Lung (tissue), 12 donors: ENCODE results near the gene PCSK6. TPM values are rescaled to one million over a fixed set of nuclear protein-coding genes. Genes with fewer than 3 reads are reported as not detected.

Source experiments
- ATAC-seq: fragments of 200-7000 bp; cut with Tn5 transposase; one replicate; pipeline ENCODE4 v1.9.1; 2020; ENCODE audit warnings: moderate number of reproducible peaks; ENCODE audit not compliant: insufficient read depth, low FRiP score
- DNase-seq, 3 donors: peaks; one replicate each; pipeline ENCODE4 v3.0.0-alpha.2; 2013 to 2017
- H3K27ac ChIP-seq, 2 donors: one replicate each; pipeline ENCODE4 v1.5.1; 2013; ENCODE audit warnings: mild to moderate bottlenecking in 2 of 2, moderate library complexity in 2 of 2, control low read depth in 1 of 2, inconsistent platforms in 1 of 2, low read depth in 1 of 2, low read length in 1 of 2
- H3K27me3 ChIP-seq, 3 donors: one replicate each; pipeline ENCODE4 v1.5.1; 2013; ENCODE audit warnings: low read length in 2 of 3; ENCODE audit not compliant: control insufficient read depth in 3 of 3, insufficient read depth in 3 of 3
- H3K36me3 ChIP-seq, 4 donors: one replicate each; pipeline ENCODE4 v1.5.1; 2013; ENCODE audit warnings: low read length in 4 of 4, mild to moderate bottlenecking in 1 of 4, moderate library complexity in 1 of 4; ENCODE audit not compliant: control insufficient read depth in 4 of 4, insufficient read depth in 4 of 4
- H3K4me1 ChIP-seq, 5 donors: one replicate each; pipeline ENCODE4 v1.5.1; 2013; ENCODE audit warnings: low read length in 5 of 5, mild to moderate bottlenecking in 2 of 5, moderate library complexity in 1 of 5; ENCODE audit not compliant: control insufficient read depth in 5 of 5, insufficient read depth in 5 of 5
- H3K4me3 ChIP-seq: one replicate; pipeline ENCODE4 v1.5.1; 2013; ENCODE audit warnings: mild to moderate bottlenecking, control low read depth, moderate library complexity
- H3K9ac ChIP-seq, 2 donors: one replicate each; pipeline ENCODE4 v1.5.1; 2013; ENCODE audit warnings: low read length in 2 of 2, control low read depth in 1 of 2; ENCODE audit not compliant: insufficient read depth in 1 of 2
- H3K9me3 ChIP-seq, 4 donors: one replicate each; pipeline ENCODE4 v1.5.1; 2013; ENCODE audit warnings: low read length in 3 of 4, mild to moderate bottlenecking in 1 of 4, moderate library complexity in 1 of 4; ENCODE audit not compliant: control insufficient read depth in 4 of 4, insufficient read depth in 3 of 4
- CTCF ChIP-seq: IDR thresholded peaks from 2 replicates; pipeline ENCODE4 v1.5.1; 2012; ENCODE audit warnings: mild to moderate bottlenecking; ENCODE audit errors: control extremely low read depth, extremely low read depth
- WGBS, 2 donors: extraction: QIAGEN DNeasy Blood & Tissue Kit; methylation state at CpG; one replicate each; pipeline ENCODE4 v1.1.7; 2013; 5-methylcytosine and 5-hydroxymethylcytosine counted together
- polyA plus RNA-seq, 2 donors: library from polyadenylated mRNA; stranded (reverse); fragments of 200-250 nt; gene quantifications; one replicate each; pipeline ENCODE4 v1.2.1, GENCODE V29; 2013
- total RNA-seq, 2 donors: library from RNA; depleted of rRNA in 1 of 2; stranded (reverse); fragments of >200 nt in 1 of 2; gene quantifications; one replicate each; pipeline ENCODE4 v1.2.1, GENCODE V29; 2014 to 2021
- donor health status: control.
- donor health status: control.
- donor health status: Bipolar disorder and iron deficiency.
- donor health status: healthy.
- donor health status: DM: yes; HTN: yes; CAD: no.

PCSK6 gene
- total and polyA plus RNA-seq, 4 donors: 4.6 to 41.0 (median 8.4) TPM

GRCh38 chr15:101401286-101401685 lies 88.2 kb downstream of the PCSK6 start:
- no peak overlapping the region for H3K9ac ChIP-seq
- no peak overlapping the region for H3K27ac ChIP-seq
- H3K4me3 ChIP-seq: no peak overlapping the region
- no peaks in the 10 kb centered on the region for H3K36me3 ChIP-seq
- DNase-seq (no peak), ATAC-seq (no peak)
- H3K27me3 ChIP-seq: no peaks in the 10 kb centered on the region
- TF ChIP-seq CTCF: no peak
- no peaks in the 10 kb centered on the region for H3K4me1 ChIP-seq
- H3K9me3 ChIP-seq: peaks cover 0 to 3% (median 0%) of the 10 kb centered on the region in 4 donors
- WGBS, 2 donors: 87 to 96% methylated on average over 8 of the region's 8 CpGs

GRCh38 chr15:101399431-101399830 lies 90.1 kb downstream of the PCSK6 start:
- no peak for DNase-seq
- TF ChIP-seq CTCF: no peak
- WGBS, 2 donors: 86 to 89% methylated on average over 6 of the region's 6 CpGs

GRCh38 chr15:101398247-101398646 lies 91.3 kb downstream of the PCSK6 start:
- Histone ChIP-seq H3K4me1 (no peaks in the 10 kb centered on the region), H3K9ac (no peak overlapping the region), H3K9me3 (peaks cover 0 to 3% (median 0%) of the 10 kb centered on the region in 4 donors), H3K27ac (no peak overlapping the region), H3K4me3 (no peak overlapping the region), H3K36me3 (no peaks in the 10 kb centered on the region), H3K27me3 (no peaks in the 10 kb centered on the region)
- no peak for TF ChIP-seq CTCF
- DNase-seq: no peak
- 85 to 90% methylated on average over 24 of the region's 24 CpGs for WGBS, 2 donors
- no peak for ATAC-seq

More at GRCh38 chr15:101399431-101399830, 90.1 kb downstream of the PCSK6 start:
- ATAC-seq: no peak
- no peaks in the 10 kb centered on the region for H3K36me3 ChIP-seq
- H3K27ac ChIP-seq: no peak overlapping the region
- H3K9me3 ChIP-seq: peaks cover 0 to 3% (median 0%) of the 10 kb centered on the region in 4 donors
- H3K27me3 ChIP-seq: no peaks in the 10 kb centered on the region
- H3K9ac ChIP-seq: no peak overlapping the region
- no peaks in the 10 kb centered on the region for H3K4me1 ChIP-seq
- no peak overlapping the region for H3K4me3 ChIP-seq

- peaks cover 0 to 3% (median 0%) of the 10 kb centered on the region in 4 donors for H3K9me3 ChIP-seq
- no peak overlapping the region for H3K27ac ChIP-seq
- no peak for TF ChIP-seq CTCF
- H3K9ac ChIP-seq: no peak overlapping the region
- no peak for DNase-seq
- no peak for ATAC-seq
- no peak overlapping the region for H3K4me3 ChIP-seq
- H3K27me3 ChIP-seq: no peaks in the 10 kb centered on the region
- H3K36me3 ChIP-seq: no peaks in the 10 kb centered on the region
- no peaks in the 10 kb centered on the region for H3K4me1 ChIP-seq
- 32 to 58% methylated on average over 12 of the region's 12 CpGs for WGBS, 2 donors
Measured at GRCh38 chr15:101397521-101398003, 91.9 kb downstream of the PCSK6 start.
